Measurements from ENCODE around the gene PIBF1. TPM values are rescaled to one million over a fixed set of nuclear protein-coding genes. Genes with fewer than 3 reads are reported as not detected.

PIBF1 gene
- total RNA-seq, 4 donors from 2014 or later = 19.4 to 63.8 (median 40.2) TPM

DNA sequence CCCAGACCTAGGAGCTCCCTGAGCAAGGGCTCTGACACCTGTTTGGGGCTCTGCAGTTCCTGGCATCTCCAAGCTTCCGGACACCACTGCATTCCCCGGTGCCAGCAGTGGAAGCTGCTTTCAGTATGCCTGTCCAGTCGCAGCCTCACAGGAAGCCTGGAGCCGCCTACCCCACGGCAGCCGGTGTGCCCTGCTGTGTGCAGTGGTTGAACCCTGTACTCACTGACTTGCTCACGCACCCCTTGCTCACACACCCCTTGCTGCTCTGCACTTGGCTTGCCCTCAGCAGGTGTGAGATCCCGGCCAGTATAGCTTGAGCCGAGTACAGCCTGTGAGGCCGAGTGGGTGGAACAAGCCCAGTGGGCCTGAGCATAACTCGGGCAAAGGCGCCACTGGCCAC lies 70.3 kb downstream of the PIBF1 start:
- 93 to 97% methylated on average over 5 to 12 of the region's 12 CpGs for WGBS, 2 donors
- no peaks in the 10 kb centered on the region for H3K27me3 ChIP-seq

DNA sequence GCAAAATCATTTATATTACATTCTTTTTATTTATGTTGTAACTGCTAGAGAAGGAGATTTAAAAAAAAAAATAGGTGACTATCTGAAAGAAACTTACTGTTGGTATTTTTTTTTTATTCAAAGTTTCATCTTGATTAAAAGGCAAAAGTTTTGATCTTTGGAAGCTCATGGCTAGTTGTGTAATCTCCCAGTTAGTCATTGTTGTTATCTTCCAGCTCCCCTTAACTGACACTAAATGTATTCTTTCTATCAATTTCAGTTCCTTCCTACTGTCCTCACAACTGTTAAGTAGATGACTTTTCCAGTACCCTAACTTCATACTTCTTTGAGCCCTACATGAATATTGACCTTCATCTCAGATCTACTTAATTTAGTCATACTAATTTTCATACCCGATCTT lies 71.1 kb downstream of the PIBF1 start:
- Histone ChIP-seq H3K4me1 (no peaks in the 10 kb centered on the region), H3K4me3 (no peak overlapping the region), H3K36me3 (peaks cover 0 to 40% (median 0%) of the 10 kb centered on the region in 3 donors), H3K27ac (no peak overlapping the region), H3K9me3 (no peaks in the 10 kb centered on the region), H3K27me3 (no peaks in the 10 kb centered on the region)
- 97 to 100% methylated on average over 1 of the region's 1 CpG for WGBS, 2 donors
- DNase-seq (ENCODE audit: low spot score in 2 of 2) = no peak
- TF ChIP-seq, protein P1, sequence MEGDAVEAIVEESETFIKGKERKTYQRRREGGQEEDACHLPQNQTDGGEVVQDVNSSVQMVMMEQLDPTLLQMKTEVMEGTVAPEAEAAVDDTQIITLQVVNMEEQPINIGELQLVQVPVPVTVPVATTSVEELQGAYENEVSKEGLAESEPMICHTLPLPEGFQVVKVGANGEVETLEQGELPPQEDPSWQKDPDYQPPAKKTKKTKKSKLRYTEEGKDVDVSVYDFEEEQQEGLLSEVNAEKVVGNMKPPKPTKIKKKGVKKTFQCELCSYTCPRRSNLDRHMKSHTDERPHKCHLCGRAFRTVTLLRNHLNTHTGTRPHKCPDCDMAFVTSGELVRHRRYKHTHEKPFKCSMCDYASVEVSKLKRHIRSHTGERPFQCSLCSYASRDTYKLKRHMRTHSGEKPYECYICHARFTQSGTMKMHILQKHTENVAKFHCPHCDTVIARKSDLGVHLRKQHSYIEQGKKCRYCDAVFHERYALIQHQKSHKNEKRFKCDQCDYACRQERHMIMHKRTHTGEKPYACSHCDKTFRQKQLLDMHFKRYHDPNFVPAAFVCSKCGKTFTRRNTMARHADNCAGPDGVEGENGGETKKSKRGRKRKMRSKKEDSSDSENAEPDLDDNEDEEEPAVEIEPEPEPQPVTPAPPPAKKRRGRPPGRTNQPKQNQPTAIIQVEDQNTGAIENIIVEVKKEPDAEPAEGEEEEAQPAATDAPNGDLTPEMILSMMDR (IDR thresholded peaks at IDR 0.05) = no peak
- no peak for TF ChIP-seq POLR2A (IDR thresholded peaks at IDR 0.05)
- no peak for TF ChIP-seq EP300 (IDR thresholded peaks at IDR 0.05)

More for the DNA sequence above, 70.3 kb downstream of the PIBF1 start:
- Histone ChIP-seq H3K27ac (no peak overlapping the region), H3K36me3 (peaks cover 0 to 43% (median 0%) of the 10 kb centered on the region in 3 donors), H3K4me3 (no peak overlapping the region), H3K9me3 (no peaks in the 10 kb centered on the region), H3K4me1 (no peaks in the 10 kb centered on the region)
- no peak for DNase-seq (ENCODE audit: low spot score in 2 of 2)
- TF ChIP-seq, protein P1 (IDR thresholded peaks at IDR 0.05) = no peak
- TF ChIP-seq EP300 (IDR thresholded peaks at IDR 0.05) (no peak), POLR2A (IDR thresholded peaks at IDR 0.05) (no peak)

DNA sequence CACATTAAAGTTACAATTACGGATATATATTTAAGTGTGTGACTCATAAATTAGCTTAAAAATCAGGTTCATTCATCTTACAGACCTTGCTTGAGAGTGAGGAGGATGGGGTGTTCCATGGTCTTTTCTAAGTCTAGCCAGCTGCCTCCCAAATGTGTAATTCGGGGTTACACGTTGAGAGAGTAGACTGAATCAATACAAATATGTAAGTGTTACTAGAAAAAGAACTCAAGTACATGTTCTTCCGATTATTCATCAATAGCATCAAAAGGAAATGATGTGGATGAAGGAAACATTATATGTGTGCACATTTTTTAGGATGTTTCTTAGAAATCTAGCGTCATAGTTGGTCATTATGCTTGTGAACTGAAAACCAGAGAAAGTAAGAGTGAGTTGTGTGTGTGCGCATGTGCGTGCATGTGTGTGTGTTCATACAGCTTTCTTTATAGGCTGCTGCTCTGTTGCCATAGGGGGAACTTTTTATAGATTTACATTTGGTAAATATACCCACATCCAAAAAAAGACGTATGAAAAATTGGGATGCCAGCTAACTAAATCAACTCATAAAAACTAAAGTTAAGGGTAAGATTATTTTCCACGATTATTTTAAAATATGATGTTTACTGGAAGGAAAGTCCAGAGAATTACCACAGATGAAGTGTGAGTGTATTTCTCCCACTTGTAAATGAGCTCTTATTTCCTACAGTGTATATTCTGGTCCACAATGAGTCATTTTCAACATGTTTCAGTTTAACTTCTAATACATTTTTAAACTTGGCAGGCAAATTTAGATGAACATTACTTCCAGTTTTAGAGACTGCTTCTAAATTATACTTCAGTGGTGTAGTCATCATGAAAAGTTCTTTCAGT lies 82.4 kb downstream of the PIBF1 start:
- 70 to 75% methylated on average over 9 of the region's 9 CpGs for WGBS, 2 donors
- DNase-seq (ENCODE audit: low spot score in 2 of 2) = no peak
- Histone ChIP-seq H3K4me3 (no peak overlapping the region), H3K27ac (no peak overlapping the region), H3K36me3 (peaks cover 0 to 29% (median 0%) of the 10 kb centered on the region in 3 donors), H3K4me1 (no peaks in the 10 kb centered on the region), H3K27me3 (no peaks in the 10 kb centered on the region), H3K9me3 (no peaks in the 10 kb centered on the region)
- TF ChIP-seq EP300 (IDR thresholded peaks at IDR 0.05) = no peak
- no peak for TF ChIP-seq POLR2A (IDR thresholded peaks at IDR 0.05)
- TF ChIP-seq, protein P1 (IDR thresholded peaks at IDR 0.05) = no peak

DNA sequence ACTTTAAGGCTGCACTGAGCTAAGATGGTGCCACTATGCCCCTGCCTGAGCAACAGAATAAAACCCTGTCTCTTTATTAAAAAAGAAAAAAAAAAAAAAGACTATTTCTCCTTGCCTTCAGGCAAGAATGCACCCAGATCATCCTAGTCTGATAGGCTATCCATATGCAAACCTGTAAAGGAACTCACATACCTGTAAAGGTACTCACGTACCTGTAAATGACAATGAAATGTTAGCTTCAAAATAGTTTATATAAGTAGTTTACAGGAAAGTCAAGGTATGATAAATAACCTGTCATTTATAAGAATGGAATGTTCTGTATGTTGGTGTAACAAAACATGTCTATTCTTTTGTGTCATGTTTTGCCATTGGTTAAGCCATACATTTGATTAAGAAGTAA lies 86.3 kb downstream of the PIBF1 start:
- peaks cover 0 to 26% (median 0%) of the 10 kb centered on the region in 3 donors for H3K36me3 ChIP-seq
- H3K4me3 ChIP-seq = no peak overlapping the region
- H3K4me1 ChIP-seq = no peaks in the 10 kb centered on the region
- H3K9me3 ChIP-seq = no peaks in the 10 kb centered on the region
- no peak overlapping the region for H3K27ac ChIP-seq
- 95 to 98% methylated on average over 1 of the region's 1 CpG for WGBS, 2 donors
- TF ChIP-seq, protein P1 (IDR thresholded peaks at IDR 0.05) = no peak
- TF ChIP-seq POLR2A (IDR thresholded peaks at IDR 0.05) = no peak
- no peak for TF ChIP-seq EP300 (IDR thresholded peaks at IDR 0.05)
- no peak for DNase-seq (ENCODE audit: low spot score in 2 of 2)
- H3K27me3 ChIP-seq = no peaks in the 10 kb centered on the region

DNA sequence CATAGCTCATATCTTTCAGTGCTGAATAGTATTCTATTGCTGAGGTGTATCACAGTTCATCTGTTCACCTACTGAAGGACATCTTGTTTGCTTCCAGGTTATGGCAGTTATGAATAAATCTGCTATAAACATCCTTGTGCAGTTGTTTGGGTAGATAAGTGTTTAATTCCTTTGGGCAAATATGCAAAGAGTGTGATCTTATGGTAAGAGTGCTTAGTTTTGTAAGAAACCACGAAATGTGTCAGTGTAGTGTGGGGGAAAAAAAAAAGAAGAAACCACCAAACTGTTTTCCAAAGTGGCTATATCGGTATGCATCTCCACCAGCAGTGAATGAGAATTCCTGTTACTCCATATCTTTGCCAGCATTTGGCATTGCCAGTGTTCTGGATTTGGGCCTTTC lies 93.3 kb downstream of the PIBF1 start:
- Histone ChIP-seq H3K4me1 (no peaks in the 10 kb centered on the region), H3K27ac (no peak overlapping the region), H3K4me3 (no peak overlapping the region), H3K36me3 (peaks cover 0 to 64% (median 0%) of the 10 kb centered on the region in 3 donors), H3K9me3 (peaks cover 0 to 18% (median 4%) of the 10 kb centered on the region in 4 donors), H3K27me3 (no peaks in the 10 kb centered on the region)
- TF ChIP-seq EP300 (IDR thresholded peaks at IDR 0.05) = no peak
- no peak for DNase-seq (ENCODE audit: low spot score in 2 of 2)
- 94% methylated on average over 2 of the region's 2 CpGs for WGBS, 2 donors

Data from tibial nerve (tissue), 4 donors.